Medulla oblongata (tissue), 1 donor: ENCODE measurements around the gene GNA14.
"Not testable (repeated sequence)": the region's sequence is repeated elsewhere in the genome, so short reads cannot be mapped to it uniquely, and the experiment has no call there.

ENCODE experiments used
- DNase-seq: peaks from one replicate; pipeline ENCODE4 v3.0.0-alpha.2; 2015; ENCODE audit errors: extremely low spot score

GNA14 gene

DNA sequence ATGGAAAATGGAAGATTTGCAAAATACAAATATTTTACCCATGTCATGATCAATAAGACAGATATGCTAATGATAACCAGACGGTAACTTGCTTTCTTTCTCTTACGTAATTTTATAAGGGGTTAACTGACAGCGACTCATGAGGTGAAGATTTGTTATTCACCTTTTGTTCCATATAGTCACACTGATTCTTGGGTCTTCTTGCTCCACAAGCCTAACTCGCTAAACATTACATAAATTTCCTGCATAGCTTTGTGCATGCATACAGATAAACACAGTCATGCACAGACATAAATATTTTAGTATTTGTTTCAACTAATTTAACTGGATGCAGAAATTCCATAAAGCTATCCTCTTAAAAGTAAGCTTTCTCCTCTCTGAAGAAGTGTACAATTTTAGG lies 244.9 kb downstream of the GNA14 start:
- no peak for DNase-seq

DNA sequence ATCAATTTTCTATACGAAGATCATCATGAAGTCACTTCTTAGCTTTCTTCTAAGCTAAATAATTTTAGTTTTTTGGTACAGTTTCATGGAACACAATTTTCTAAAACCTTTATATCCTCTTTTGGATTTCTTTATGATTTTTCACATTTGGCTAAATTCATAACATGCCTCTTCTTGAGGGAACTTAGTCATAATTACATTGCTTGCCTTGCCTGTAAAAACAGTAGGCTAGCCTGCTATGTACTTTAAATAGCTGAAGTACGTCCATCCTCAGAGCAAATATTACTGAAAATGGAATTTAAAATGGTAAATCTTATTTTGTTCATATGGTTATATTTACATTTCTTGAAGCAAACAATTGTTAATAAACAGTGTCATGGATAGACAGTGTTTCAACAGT lies 245.8 kb downstream of the GNA14 start:
- DNase-seq = no peak

DNA sequence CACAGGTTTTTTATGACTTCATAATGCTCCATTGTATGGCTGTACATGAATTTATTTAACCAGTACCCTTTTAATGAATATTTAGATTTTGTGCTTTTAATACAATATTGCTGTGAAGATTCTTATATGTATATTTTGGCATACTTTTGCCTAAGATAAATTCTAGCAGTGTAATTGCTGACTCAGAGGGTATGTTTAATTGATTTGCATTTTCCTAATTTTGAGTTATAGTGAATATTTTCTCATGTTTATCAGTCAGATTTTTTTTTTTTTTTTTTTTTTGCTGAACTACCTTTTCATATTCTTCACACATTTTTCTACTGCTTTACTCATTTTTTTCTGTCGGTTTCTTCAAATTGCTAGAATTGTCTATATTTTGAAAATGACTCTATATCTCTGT lies 248.2 kb downstream of the GNA14 start:
- no peak for DNase-seq

DNA sequence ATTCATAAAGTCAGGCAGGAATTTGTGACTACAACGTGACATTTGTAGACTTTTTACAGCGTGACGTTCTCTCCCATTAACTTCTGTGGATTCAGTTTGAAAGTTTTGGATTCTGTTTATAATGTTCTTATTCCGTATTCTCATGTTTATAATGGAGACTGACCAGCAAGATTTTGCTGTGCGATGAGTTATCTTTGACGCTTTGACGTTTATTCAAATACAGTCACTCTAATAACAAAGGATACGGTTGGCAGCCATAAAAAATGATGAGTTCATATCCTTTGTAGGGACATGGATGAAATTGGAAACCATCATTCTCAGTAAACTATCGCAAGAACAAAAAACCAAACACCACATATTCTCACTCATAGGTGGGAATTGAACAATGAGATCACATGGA lies 249.5 kb downstream of the GNA14 start:
- not testable (repeated sequence) for DNase-seq

DNA sequence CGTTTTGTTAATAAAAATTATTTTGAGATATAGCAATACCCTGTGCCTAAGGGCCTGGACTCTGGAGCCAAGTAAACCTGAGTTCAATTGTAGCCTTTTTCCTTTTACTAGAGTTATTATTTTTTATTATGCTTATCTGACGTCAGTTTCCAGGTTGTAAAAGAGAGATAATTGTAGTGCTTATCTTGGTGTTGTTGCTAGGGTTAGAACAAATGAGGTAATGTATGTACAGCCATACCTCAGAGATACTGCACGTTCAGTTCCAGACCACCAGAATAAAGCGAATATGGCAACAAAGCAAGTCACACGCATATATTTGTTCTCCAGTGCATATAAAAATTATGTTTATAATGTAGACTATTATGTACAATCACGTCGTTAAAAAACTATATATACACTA lies 255.8 kb downstream of the GNA14 start:
- DNase-seq = no peak

DNA sequence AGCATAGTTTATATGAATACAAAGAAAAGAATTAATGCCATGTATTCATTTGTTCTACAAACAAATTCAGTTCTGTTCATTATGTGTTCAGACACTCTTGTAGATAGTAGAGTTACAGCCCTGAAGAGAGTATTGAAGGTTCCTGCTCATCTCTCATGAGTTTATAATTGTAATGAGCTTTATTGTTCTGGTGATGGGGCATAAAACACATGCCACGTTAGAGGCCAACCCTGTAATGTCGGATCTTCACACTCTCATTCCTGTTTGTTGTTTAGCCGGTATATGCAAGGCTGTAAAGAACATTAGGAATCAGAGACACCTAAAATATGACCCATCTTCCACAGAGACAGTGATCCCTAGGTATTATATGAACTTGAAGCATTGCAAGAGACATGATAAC lies 256.3 kb downstream of the GNA14 start:
- no peak for DNase-seq

DNA sequence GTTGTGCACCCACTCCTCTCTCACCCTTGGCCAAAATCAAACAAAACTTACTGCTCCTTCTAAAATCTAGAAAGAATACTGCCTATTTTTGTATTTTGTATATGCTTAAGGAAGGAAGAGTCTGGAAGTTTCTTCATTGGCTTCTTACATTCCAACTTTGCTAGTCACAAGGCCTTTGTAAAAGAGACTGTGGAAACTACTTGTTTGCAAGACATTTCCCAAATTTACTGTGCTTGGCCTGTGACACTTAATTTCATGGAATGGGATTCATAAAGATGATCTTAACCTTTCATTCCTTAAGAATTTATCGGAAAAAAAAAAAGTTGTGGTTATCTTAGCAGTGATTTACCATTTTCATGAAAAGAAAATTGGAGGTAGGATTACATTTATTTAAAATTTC lies 261.9 kb downstream of the GNA14 start:
- no peak for DNase-seq

DNA sequence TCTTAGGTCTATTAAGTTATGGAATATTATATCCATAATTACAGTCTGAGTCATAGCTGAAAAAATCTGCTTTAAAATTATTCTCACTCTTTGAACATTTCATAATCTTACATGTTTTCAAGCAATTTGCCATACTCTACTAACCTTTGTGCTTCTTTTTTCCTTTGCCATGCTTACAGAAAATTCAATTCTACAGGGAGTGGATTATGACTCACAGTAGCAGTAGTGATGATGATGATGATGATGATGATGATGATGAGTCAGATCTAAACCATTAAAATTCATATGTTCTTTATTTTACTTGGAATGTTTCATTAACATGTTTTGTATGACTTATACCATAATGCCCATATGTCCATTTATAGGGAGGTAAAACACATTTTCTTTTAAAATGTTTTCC lies 263.7 kb downstream of the GNA14 start:
- no peak for DNase-seq

DNA sequence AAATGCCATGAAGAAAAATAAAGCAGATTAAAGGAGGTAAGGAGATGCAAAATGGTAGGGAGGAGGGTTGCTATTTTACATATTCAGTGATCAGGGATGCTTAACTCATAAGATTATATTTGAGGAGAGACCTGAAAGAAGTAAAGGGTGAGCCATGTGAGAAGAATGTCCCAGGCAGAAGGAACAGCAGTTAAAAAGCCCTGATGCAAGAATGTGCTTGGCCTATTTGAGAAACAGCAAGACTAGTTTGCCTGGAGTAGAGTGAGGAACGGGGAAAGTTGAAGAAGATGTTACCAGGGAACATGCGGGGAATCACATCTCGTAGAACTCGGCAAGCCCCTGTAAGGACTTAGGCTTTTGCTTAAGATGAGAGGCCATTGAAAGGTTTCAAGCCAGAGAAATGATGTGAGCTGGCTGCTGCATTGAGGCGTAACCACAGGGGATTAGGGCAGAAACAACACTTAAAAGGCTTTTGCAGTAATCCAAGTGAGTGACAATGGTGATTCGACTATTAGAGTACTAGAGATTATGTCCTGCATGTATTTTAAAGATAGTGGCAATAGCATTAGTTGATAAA lies 272.1 kb downstream of the GNA14 start:
- no peak for DNase-seq

DNA sequence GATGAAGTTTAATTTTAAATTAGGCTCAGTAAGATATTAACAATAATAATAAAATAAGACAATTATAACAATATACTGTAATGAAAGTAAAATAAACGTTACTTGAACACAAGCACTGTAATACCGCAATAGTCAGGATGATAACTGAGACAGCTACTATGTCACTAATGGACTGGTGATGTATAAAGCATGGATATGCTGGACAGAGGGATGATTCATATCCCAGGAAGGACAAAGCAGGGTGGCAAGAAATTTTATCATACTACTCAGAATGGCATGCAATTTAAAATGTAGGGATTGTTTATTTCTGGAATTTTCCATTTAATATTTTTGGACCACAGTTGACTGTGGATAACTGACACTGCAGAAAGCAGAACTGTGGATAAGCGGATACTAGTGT lies 273.9 kb downstream of the GNA14 start:
- DNase-seq = no peak
